ENCODE results near the gene MEF2B.
"Not testable (repeated sequence)": the region's sequence is repeated elsewhere in the genome, so short reads cannot be mapped to it uniquely, and the experiment has no call there.

MEF2B gene

GRCh38 chr19:19149435-19149834 lies 20.6 kb downstream of the MEF2B start:
- DNase-seq (ENCODE audit: low read depth), result no peak
- TF ChIP-seq, protein P1, sequence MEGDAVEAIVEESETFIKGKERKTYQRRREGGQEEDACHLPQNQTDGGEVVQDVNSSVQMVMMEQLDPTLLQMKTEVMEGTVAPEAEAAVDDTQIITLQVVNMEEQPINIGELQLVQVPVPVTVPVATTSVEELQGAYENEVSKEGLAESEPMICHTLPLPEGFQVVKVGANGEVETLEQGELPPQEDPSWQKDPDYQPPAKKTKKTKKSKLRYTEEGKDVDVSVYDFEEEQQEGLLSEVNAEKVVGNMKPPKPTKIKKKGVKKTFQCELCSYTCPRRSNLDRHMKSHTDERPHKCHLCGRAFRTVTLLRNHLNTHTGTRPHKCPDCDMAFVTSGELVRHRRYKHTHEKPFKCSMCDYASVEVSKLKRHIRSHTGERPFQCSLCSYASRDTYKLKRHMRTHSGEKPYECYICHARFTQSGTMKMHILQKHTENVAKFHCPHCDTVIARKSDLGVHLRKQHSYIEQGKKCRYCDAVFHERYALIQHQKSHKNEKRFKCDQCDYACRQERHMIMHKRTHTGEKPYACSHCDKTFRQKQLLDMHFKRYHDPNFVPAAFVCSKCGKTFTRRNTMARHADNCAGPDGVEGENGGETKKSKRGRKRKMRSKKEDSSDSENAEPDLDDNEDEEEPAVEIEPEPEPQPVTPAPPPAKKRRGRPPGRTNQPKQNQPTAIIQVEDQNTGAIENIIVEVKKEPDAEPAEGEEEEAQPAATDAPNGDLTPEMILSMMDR (IDR thresholded peaks at IDR 0.05; ENCODE audit: low read depth, low read length, missing control alignments), result no peak
- no peak overlapping the region for H3K4me3 ChIP-seq (ENCODE audit: low read depth, low read length)
- in situ Hi-C loops (cut with HindIII; ENCODE audit: low sequenced_read_pairs), result no loop called here

- DNase-seq (ENCODE audit: low read depth); H3K4me3 ChIP-seq (ENCODE audit: low read depth, low read length); in situ Hi-C loops (cut with HindIII; ENCODE audit: low sequenced_read_pairs): not testable (repeated sequence)
These were observed 21.6 kb downstream of the MEF2B start for GRCh38 chr19:19148504-19148903.

GRCh38 chr19:19147344-19147743 lies 22.7 kb downstream of the MEF2B start:
- TF ChIP-seq, protein P1 (IDR thresholded peaks at IDR 0.05; ENCODE audit: low read depth, low read length, missing control alignments), result no peak
- no peak overlapping the region for H3K4me3 ChIP-seq (ENCODE audit: low read depth, low read length)
- no peak for DNase-seq (ENCODE audit: low read depth)

GRCh38 chr19:19146865-19147264 lies 23.2 kb downstream of the MEF2B start:
- DNase-seq (ENCODE audit: low read depth), result no peak
- TF ChIP-seq, protein P1 (IDR thresholded peaks at IDR 0.05; ENCODE audit: low read depth, low read length, missing control alignments), result no peak
- in situ Hi-C loops (cut with HindIII; ENCODE audit: low sequenced_read_pairs), result no loop called here
- H3K4me3 ChIP-seq (ENCODE audit: low read depth, low read length), result no peak overlapping the region

More at GRCh38 chr19:19147344-19147743, 22.7 kb downstream of the MEF2B start:
- in situ Hi-C loops (cut with HindIII; ENCODE audit: low sequenced_read_pairs), result no loop called here

DNA sequence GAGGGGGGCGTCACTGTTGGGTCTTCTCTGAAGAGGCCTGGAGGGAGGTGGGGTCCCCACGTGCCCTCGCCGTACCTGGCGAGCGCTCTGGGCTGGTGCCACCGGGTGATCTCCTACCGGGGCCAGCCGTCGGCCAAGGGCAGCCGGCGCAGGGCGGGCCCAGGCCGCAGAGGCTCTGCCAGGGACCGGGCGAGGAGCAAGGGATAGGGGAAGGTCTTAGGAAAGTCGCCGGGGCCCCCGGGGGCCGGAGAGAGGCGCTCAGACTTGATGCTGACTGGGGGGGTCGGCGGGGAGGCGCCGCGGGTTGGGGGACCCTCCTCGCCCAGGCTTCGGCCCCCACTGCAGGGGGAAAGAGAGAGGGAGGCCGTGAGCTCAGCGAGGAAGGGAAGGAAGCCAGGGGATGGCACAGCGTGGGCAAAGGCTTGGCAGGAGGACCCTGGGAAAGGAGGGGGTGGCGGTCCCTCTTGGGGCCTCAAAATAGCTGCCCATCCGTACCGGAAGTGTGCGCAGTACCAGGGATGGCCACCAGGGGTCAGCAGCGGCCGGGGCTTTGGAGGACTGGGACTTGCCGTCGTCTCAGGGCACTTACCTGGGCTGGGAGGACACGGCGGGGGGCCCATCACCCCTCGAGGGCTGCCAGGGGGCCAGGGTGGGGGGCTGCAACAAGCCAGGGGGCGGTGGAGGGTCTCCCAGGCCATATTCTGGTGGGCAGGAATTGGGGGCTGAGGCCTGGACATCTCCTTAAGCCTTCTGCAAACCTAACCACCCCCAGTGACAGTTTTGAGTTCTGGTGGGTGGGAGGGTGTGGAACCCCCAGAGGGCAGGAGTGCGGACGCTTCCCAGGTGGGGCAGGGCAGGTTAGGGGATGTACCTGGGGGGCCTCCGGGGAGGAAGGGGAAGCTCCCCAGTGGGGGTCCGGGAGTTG lies 24.1 kb downstream of the MEF2B start:
- DNase-seq (ENCODE audit: low read depth), result no peak
- in situ Hi-C loops (cut with HindIII; ENCODE audit: low sequenced_read_pairs), result no loop called here
- H3K4me3 ChIP-seq (ENCODE audit: low read depth, low read length), result no peak overlapping the region
- TF ChIP-seq, protein P1 (IDR thresholded peaks at IDR 0.05; ENCODE audit: low read depth, low read length, missing control alignments), result peak; percentile 93

- in situ Hi-C loops (cut with HindIII; ENCODE audit: low sequenced_read_pairs), result no loop called here
- H3K4me3 ChIP-seq (ENCODE audit: low read depth, low read length), result no peak overlapping the region
- TF ChIP-seq, protein P1 (IDR thresholded peaks at IDR 0.05; ENCODE audit: low read depth, low read length, missing control alignments), result no peak
- no peak for DNase-seq (ENCODE audit: low read depth)
These were observed 24.8 kb downstream of the MEF2B start for GRCh38 chr19:19145281-19145680.

GRCh38 chr19:19142347-19142746 lies 27.7 kb downstream of the MEF2B start:
- in situ Hi-C loops (cut with HindIII; ENCODE audit: low sequenced_read_pairs), result no loop called here
- TF ChIP-seq, protein P1 (IDR thresholded peaks at IDR 0.05; ENCODE audit: low read depth, low read length, missing control alignments), result no peak
- DNase-seq (ENCODE audit: low read depth), result no peak
- H3K4me3 ChIP-seq (ENCODE audit: low read depth, low read length), result no peak overlapping the region
